Hepatocyte (in vitro differentiated cells): ENCODE measurements around the gene CIAPIN1. TPM values are rescaled to one million over a fixed set of nuclear protein-coding genes. Genes with fewer than 3 reads are reported as not detected.

ENCODE experiments used
- DNase-seq: peaks from one replicate; pipeline ENCODE4 v3.0.0-alpha.2; 2016; ENCODE audit warnings: low spot score
- H2AFZ ChIP-seq: fragments of 200-600 bp; sonication (generic); 2 replicates; pipeline ENCODE4 v1.6.0; 2016; ENCODE audit warnings: antibody characterized with exemption, mild to moderate bottlenecking
- H3K27ac ChIP-seq: fragments of 200-600 bp; sonication (generic); 2 replicates; pipeline ENCODE4 v1.5.1; 2016; ENCODE audit warnings: mild to moderate bottlenecking
- H3K27me3 ChIP-seq: fragments of 200-600 bp; sonication (generic); 2 replicates; pipeline ENCODE4 v1.6.1; 2016
- H3K36me3 ChIP-seq: fragments of 200-600 bp; sonication (generic); replicated peaks from 2 replicates; pipeline ENCODE4 v1.5.1; 2016; ENCODE audit warnings: low read depth; ENCODE audit not compliant: insufficient read depth
- H3K4me1 ChIP-seq: fragments of 200-600 bp; sonication (generic); 2 replicates; pipeline ENCODE4 v1.5.1; 2016; ENCODE audit warnings: mild to moderate bottlenecking, moderate library complexity; ENCODE audit not compliant: insufficient read depth
- H3K4me2 ChIP-seq: fragments of 200-600 bp; sonication (generic); 2 replicates; pipeline ENCODE4 v1.6.0; 2016
- H3K4me3 ChIP-seq: fragments of 200-600 bp; sonication (generic); 2 replicates; pipeline ENCODE4 v1.5.1; 2016; ENCODE audit warnings: mild to moderate bottlenecking
- H3K79me2 ChIP-seq: fragments of 200-600 bp; sonication (generic); 2 replicates; pipeline ENCODE4 v1.6.0; 2017; ENCODE audit warnings: mild to moderate bottlenecking
- H3K9me2 ChIP-seq: fragments of 200-600 bp; sonication (generic); replicated peaks from 2 replicates; pipeline ENCODE4 v1.6.0; 2017; ENCODE audit warnings: mild to moderate bottlenecking; ENCODE audit not compliant: insufficient read depth
- H3K9me3 ChIP-seq: fragments of 200-600 bp; sonication (generic); 2 replicates; pipeline ENCODE4 v1.5.1; 2016; ENCODE audit warnings: low read depth, mild to moderate bottlenecking
- H4K20me1 ChIP-seq: fragments of 200-600 bp; sonication (generic); 2 replicates; pipeline ENCODE4 v1.6.0; 2016; ENCODE audit warnings: mild to moderate bottlenecking; ENCODE audit not compliant: insufficient read depth, poor library complexity, severe bottlenecking
- CTCF ChIP-seq: fragments of 200-600 bp; sonication (generic); IDR thresholded peaks from 2 replicates; pipeline ENCODE4 v1.5.1; 2016; ENCODE audit warnings: antibody characterized with exemption, mild to moderate bottlenecking; ENCODE audit not compliant: poor library complexity
- EZH2 ChIP-seq: fragments of 200-600 bp; sonication (generic); IDR thresholded peaks from 2 replicates; pipeline ENCODE4 v1.6.1; 2016; ENCODE audit warnings: antibody characterized with exemption, mild to moderate bottlenecking, borderline replicate concordance
- EZH2phosphoT487 ChIP-seq: fragments of 200-600 bp; sonication (generic); IDR thresholded peaks from one replicate; pipeline ENCODE4 v1.6.1; 2018; ENCODE audit warnings: antibody characterized with exemption, mild to moderate bottlenecking, low read depth, moderate library complexity; ENCODE audit not compliant: unreplicated experiment, severe bottlenecking
- WGBS: methylation state at CpG from one replicate; pipeline ENCODE4 v1.1.6; 2016; ENCODE audit warnings: low lambda C conversion rate; ENCODE audit errors: missing lambda C conversion rate; 5-methylcytosine and 5-hydroxymethylcytosine counted together
- polyA plus RNA-seq: library from polyadenylated mRNA; unstranded; fragments of >200 nt; fragmentation: Nextera tagmentation; extraction: Ambion mirVana; gene quantifications from 2 replicates; pipeline ENCODE4 v1.2.1, GENCODE V29; 2016
- total RNA-seq: library from RNA; depleted of rRNA; stranded (reverse); fragments of >200 nt; gene quantifications from 2 replicates; pipeline ENCODE4 v1.2.3, GENCODE V29; 2014

Gene CIAPIN1
- total and polyA plus RNA-seq, 2 experiments from 2014 or later, result 54.2 to 56.1 TPM

GRCh38 chr16:57413733-57414132 is 33.5 kb downstream of the CIAPIN1 start:
- H3K9me2 ChIP-seq, result no peaks in the 10 kb centered on the region
- TF ChIP-seq CTCF (no peak), EZH2phosphoT487 (no peak), EZH2 (no peak)
- no peaks in the 10 kb centered on the region for H3K79me2 ChIP-seq
- H3K27ac ChIP-seq, result no peak overlapping the region
- no peak overlapping the region for H3K4me3 ChIP-seq
- no peaks in the 10 kb centered on the region for H3K27me3 ChIP-seq
- no peaks in the 10 kb centered on the region for H4K20me1 ChIP-seq
- peaks cover 11% of the 10 kb centered on the region for H3K4me1 ChIP-seq
- H2AFZ ChIP-seq, result no peak overlapping the region
- no peaks in the 10 kb centered on the region for H3K36me3 ChIP-seq
- WGBS, result 86% methylated on average over 7 of the region's 7 CpGs
- no peak for DNase-seq
- H3K9me3 ChIP-seq, result no peaks in the 10 kb centered on the region
- H3K4me2 ChIP-seq, result no peak overlapping the region

DNA sequence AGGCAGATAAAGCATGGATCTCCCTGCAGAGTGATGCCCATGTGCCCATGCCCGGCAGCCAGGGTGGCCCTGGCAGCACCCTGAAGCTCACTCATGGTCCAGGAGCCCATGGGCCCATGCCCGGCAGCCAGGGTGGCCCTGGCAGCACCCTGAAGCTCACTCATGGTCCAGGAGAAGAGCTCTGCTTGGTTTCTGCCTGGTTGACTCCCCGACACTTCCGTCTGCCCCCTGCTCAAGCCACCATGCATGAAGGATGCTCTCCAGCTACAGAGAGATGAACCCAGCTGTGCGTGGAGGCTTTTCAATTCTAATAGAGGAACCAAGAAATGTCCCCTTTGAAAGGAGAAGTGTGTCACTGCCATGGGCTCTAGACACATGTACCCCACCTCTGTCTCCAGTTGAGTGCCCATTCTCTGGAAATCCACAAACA is 33.9 kb downstream of the CIAPIN1 start:
- Histone ChIP-seq H4K20me1 (no peaks in the 10 kb centered on the region), H3K36me3 (no peaks in the 10 kb centered on the region)

GRCh38 chr16:57412584-57412983 is 34.6 kb downstream of the CIAPIN1 start:
- Histone ChIP-seq H3K27ac (no peak overlapping the region), H3K4me2 (no peak overlapping the region), H3K27me3 (no peaks in the 10 kb centered on the region), H3K36me3 (no peaks in the 10 kb centered on the region), H4K20me1 (no peaks in the 10 kb centered on the region), H3K4me1 (peaks cover 11% of the 10 kb centered on the region), H3K4me3 (no peak overlapping the region), H3K9me3 (no peaks in the 10 kb centered on the region), H2AFZ (no peak overlapping the region), H3K9me2 (no peaks in the 10 kb centered on the region), H3K79me2 (no peaks in the 10 kb centered on the region)
- no peak for TF ChIP-seq EZH2
- no peak for TF ChIP-seq EZH2phosphoT487
- TF ChIP-seq CTCF, result no peak
- no peak for DNase-seq
- WGBS, result 94% methylated on average over 9 of the region's 9 CpGs

More for the DNA sequence above, 33.9 kb downstream of the CIAPIN1 start:
- Histone ChIP-seq H3K4me2 (no peak overlapping the region), H3K9me2 (no peaks in the 10 kb centered on the region), H3K9me3 (no peaks in the 10 kb centered on the region), H3K79me2 (no peaks in the 10 kb centered on the region), H3K4me1 (peaks cover 11% of the 10 kb centered on the region), H3K4me3 (no peak overlapping the region), H3K27me3 (no peaks in the 10 kb centered on the region), H2AFZ (no peak overlapping the region), H3K27ac (no peak overlapping the region)
- DNase-seq, result no peak
- TF ChIP-seq CTCF (no peak), EZH2 (no peak), EZH2phosphoT487 (no peak)
- 96% methylated on average over 5 of the region's 5 CpGs for WGBS

DNA sequence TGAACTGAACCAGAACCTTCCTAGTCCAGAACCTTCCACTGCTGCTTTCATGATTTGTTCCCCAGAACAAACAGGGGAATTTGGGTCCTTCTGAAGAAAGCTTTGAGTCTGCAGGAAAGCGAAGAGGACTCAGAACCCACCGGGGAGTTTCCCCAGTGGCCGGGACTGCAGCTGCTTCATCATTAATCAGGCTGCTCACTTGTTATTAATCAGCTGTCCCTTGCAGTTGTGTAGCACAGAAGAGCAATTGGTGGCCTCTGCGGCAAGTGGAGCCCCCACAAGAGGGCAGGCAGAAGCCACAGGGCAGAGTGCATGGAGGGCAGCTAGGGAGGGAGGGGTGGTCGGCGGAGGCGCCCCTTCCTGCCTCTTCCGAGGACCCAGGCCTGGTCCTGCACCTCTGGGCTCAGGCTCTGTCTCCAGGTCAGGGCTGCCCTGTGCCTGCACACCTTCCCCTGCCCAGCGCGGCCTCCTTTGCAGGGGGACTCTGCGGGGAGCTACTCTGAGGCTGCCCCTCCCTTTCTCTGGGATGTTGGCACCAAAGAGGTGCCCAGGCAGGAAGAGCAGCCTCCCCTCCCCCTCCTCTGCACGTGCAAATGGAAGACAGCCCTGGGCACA is 35.7 kb downstream of the CIAPIN1 start:
- no peak overlapping the region for H3K27ac ChIP-seq
- no peak overlapping the region for H2AFZ ChIP-seq
- H3K9me2 ChIP-seq, result no peaks in the 10 kb centered on the region
- no peaks in the 10 kb centered on the region for H4K20me1 ChIP-seq
- no peak for DNase-seq
- H3K4me2 ChIP-seq, result no peak overlapping the region
- no peaks in the 10 kb centered on the region for H3K79me2 ChIP-seq
- no peaks in the 10 kb centered on the region for H3K9me3 ChIP-seq
- WGBS, result 87% methylated on average over 12 of the region's 12 CpGs
- no peaks in the 10 kb centered on the region for H3K27me3 ChIP-seq
- no peak overlapping the region for H3K4me3 ChIP-seq
- peaks cover 3% of the 10 kb centered on the region for H3K4me1 ChIP-seq
- H3K36me3 ChIP-seq, result no peaks in the 10 kb centered on the region
- no peak for TF ChIP-seq EZH2phosphoT487
- TF ChIP-seq EZH2, result no peak
- TF ChIP-seq CTCF, result no peak
